Coronary artery (tissue), 2 donors: ENCODE measurements around the gene TRIM22.
"Not testable (repeated sequence)": the region's sequence is repeated elsewhere in the genome, so short reads cannot be mapped to it uniquely, and the experiment has no call there.

Experiments used
- DNase-seq: peaks from one replicate; pipeline ENCODE4 v3.0.0-alpha.2; 2017; ENCODE audit warnings: low spot score
- H3K27ac ChIP-seq, 2 donors: fragments of 200-600 bp; sonication (generic); one replicate each; pipeline ENCODE4 v1.5.1; 2016 to 2019
- H3K4me3 ChIP-seq: fragments of 200-600 bp; sonication (generic); 2 replicates; pipeline ENCODE4 v1.5.1; 2016; ENCODE audit warnings: mild to moderate bottlenecking, moderate library complexity
- CTCF ChIP-seq: fragments of 200-600 bp; sonication (generic); IDR thresholded peaks from one replicate; pipeline ENCODE4 v1.5.1; 2019; ENCODE audit warnings: antibody characterized with exemption

The TRIM22 gene

GRCh38 chr11:5703741-5704536 is 14.3 kb downstream of the TRIM22 start:
- DNase-seq = no peak
- no peak overlapping the region for H3K27ac ChIP-seq
- TF ChIP-seq CTCF = no peak
- H3K4me3 ChIP-seq = no peak overlapping the region

GRCh38 chr11:5705688-5706087 is 16.1 kb downstream of the TRIM22 start:
- no peak for TF ChIP-seq CTCF
- no peak for DNase-seq
- no peak overlapping the region for H3K27ac ChIP-seq
- no peak overlapping the region for H3K4me3 ChIP-seq

- no peak for TF ChIP-seq CTCF
- Histone ChIP-seq H3K27ac (no peak overlapping the region), H3K4me3 (no peak overlapping the region)
- DNase-seq = no peak
Observed at GRCh38 chr11:5712507-5712906, 22.9 kb downstream of the TRIM22 start.

GRCh38 chr11:5713695-5714094 is 24.1 kb downstream of the TRIM22 start:
- no peak for TF ChIP-seq CTCF
- DNase-seq = no peak

GRCh38 chr11:5716518-5716917 is 26.9 kb downstream of the TRIM22 start:
- not testable (repeated sequence) for DNase-seq, H3K27ac ChIP-seq, H3K4me3 ChIP-seq

More at GRCh38 chr11:5713695-5714094, 24.1 kb downstream of the TRIM22 start:
- no peak overlapping the region for H3K4me3 ChIP-seq
- no peak overlapping the region for H3K27ac ChIP-seq

GRCh38 chr11:5719703-5720495 is 30.3 kb downstream of the TRIM22 start:
- no peak for DNase-seq
- no peak overlapping the region for H3K4me3 ChIP-seq
- no peak for TF ChIP-seq CTCF
- no peak overlapping the region for H3K27ac ChIP-seq

- Histone ChIP-seq H3K27ac (no peak overlapping the region), H3K4me3 (no peak overlapping the region)
- DNase-seq = no peak
- TF ChIP-seq CTCF = no peak
Observed at GRCh38 chr11:5722622-5723021, 33.0 kb downstream of the TRIM22 start.
